ENCODE measurements around the gene C10orf67.

The C10orf67 gene

DNA sequence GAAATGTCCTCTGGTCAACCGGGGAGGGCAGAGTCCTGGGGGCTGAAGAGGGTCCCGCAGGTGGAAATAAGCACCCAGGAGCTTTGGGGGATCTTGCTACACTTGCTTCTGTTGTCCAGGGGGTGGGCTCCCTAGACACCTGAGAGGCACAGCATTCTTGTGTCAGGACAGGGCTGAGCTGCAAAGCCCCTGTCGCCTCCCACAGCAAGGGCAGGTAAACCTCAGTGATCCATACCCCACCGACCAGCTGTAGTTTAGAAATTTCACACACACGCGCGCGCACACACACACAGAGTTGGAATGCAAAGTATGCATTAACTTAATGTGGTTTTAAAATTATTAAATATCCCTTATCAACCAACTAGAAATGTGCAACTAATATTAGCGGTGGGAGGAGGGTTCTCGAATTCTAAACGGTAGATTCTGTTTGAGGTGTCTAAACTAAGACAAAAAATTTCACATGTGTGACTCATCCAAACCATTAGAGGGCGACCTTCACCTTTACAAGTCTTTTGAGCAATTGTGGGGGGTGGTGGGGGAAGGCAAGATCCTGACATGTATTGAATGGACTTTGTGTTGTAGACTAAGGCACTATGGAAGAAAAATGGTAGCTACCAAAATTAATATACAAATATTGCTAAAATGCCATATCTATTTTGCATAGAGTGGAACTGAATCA is 186.8 kb downstream of the C10orf67 start:
- DNase-seq = peak; percentile 27 to 46 (median 41)

DNA sequence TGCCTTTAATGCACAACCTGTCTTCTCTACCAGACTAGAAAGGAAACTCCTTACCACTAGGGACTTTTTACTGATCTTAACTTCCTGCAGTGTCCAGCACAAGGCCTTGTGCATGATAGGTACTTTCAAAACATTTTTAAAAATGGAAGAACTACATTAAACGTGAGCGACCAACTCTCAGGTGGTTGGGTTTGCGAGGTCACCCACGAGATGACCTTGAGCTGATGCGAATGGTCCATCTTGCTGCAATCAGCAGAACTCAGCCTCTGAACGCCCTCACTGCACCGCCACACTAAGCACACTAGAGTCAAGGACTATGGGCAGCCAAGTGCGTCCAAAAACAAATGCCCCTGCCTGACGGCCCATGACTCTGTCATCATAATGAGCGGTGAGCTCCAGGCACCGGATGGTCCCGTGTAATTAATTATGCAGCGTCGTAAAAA is 187.3 kb downstream of the C10orf67 start:
- DNase-seq = no peak

DNA sequence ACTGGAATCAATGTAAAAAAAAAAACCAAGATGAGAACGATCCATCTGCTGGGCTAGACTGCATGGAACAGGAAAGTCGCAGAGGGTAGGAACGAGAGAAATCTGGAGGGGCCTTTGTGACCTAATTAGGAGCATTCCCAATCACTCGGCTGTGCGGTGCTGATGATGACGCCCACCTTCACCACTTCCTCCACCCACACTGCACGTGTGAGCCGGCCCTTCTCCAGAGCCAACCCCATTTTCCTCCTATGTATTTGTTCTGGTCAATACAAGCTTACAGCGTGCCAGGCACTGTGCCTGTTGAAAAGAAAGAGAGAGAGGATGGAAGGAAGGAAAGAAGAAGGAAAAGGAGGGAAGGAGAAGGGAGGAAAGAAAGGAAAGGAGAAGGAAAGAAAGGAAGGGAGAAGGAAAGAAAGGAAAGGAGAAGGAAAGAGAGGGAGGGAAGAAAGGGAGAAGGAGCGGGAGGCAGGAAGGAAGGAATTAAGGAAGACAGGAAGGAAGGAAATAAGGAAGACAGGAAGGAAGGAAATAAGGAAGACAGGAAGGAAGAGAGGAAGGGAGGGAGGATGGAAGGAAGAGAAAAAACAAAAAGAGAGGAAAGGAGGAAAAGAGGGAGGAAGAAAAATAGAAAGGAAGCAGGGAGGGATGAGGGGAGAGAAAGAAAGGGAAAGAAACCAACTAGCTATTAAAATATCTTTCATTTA is 188.0 kb downstream of the C10orf67 start:
- DNase-seq = no peak

DNA sequence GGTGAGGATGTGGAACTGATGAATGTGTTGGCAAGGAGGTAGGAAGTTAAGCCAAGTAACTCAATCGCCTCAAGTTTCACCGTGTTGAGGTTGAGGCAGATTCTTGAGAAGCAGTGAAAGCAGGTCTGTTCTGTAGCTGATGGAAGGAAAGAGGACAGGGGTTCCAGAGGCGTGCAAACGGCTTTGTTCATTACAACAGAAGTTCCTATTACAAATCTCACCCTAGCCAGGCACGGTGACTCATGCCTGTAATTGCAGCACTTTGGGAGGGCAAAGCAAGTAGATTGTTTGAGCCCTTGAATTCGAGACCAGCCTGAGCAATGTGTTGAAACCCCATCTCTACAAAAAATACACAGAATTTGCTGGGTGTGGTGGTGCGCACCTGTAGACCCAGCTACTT is 189.4 kb downstream of the C10orf67 start:
- no peak for DNase-seq
